CD4-positive, alpha-beta T cell (primary cell): ENCODE data around the gene SLCO1A2. TPM values are rescaled to one million over a fixed set of nuclear protein-coding genes. Genes with fewer than 3 reads are reported as not detected.

Experiments used
- ATAC-seq: fragments of 200-7000 bp; cut with Tn5 transposase; one replicate; pipeline ENCODE4 v1.10.0; 2022; ENCODE audit warnings: mild to moderate bottlenecking; ENCODE audit not compliant: poor library complexity
- CTCF ChIA-PET: fragments of 350-600 bp; sonication (Branson Sonifier 250); formaldehyde crosslinking; loops from one replicate; lab custom pipeline; 2021; ENCODE audit warnings: antibody characterized with exemption, inconsistent platforms; lab: Charles Lee
- POLR2A ChIA-PET: fragments of 350-600 bp; sonication (Branson Sonifier 250); formaldehyde crosslinking; loops from one replicate; lab custom pipeline; 2021; ENCODE audit warnings: antibody characterized with exemption, inconsistent platforms; lab: Charles Lee
- DNase-seq, 14 experiments: peaks; one replicate each; pipeline ENCODE4 v3.0.0-alpha.2; 2013 to 2020; ENCODE audit warnings: mixed read lengths in 2 of 14
- H3K27ac ChIP-seq, 2 donors: one replicate each; pipeline versions ENCODE4 v1.5.1 to v1.7.0; 2013; ENCODE audit warnings: low read length in 2 of 2, low read depth in 1 of 2, mild to moderate bottlenecking in 1 of 2
- H3K27me3 ChIP-seq, 2 experiments: 1 replicate in 1 of 2; 2 replicates in 1 of 2; pipeline versions ENCODE4 v1.6.1 to v1.7.0; 2013; ENCODE audit warnings: low read length in 2 of 2, control low read depth in 1 of 2, mild to moderate bottlenecking in 1 of 2, moderate library complexity in 1 of 2; ENCODE audit not compliant: insufficient read depth in 2 of 2, control insufficient read depth in 1 of 2
- H3K36me3 ChIP-seq: one replicate; pipeline ENCODE4 v1.6.1; 2013; ENCODE audit warnings: low read length, control low read depth; ENCODE audit not compliant: insufficient read depth
- H3K4me1 ChIP-seq: one replicate; pipeline ENCODE4 v1.6.1; 2013; ENCODE audit warnings: low read length, control low read depth; ENCODE audit not compliant: insufficient read depth
- H3K4me3 ChIP-seq: one replicate; pipeline ENCODE4 v1.5.1; 2013; ENCODE audit warnings: mild to moderate bottlenecking, low read length, moderate library complexity
- H3K9me3 ChIP-seq, 2 experiments: 1 replicate in 1 of 2; 2 replicates in 1 of 2; pipeline versions ENCODE4 v1.6.1 to v1.7.0; 2013; ENCODE audit warnings: low read length in 2 of 2, mild to moderate bottlenecking in 2 of 2, control low read depth in 1 of 2, moderate library complexity in 1 of 2; ENCODE audit not compliant: control insufficient read depth in 1 of 2, insufficient read depth in 1 of 2
- H3K27ac Mint-ChIP-seq: one replicate; pipeline ENCODE4 v1.8.0; 2020; ENCODE audit warnings: mixed read lengths
- H3K27me3 Mint-ChIP-seq: one replicate; pipeline ENCODE4 v1.8.0; 2021; ENCODE audit warnings: mixed read lengths
- H3K36me3 Mint-ChIP-seq: one replicate; pipeline ENCODE4 v1.8.0; 2021; ENCODE audit warnings: low read depth, mixed read lengths
- H3K4me1 Mint-ChIP-seq: one replicate; pipeline ENCODE4 v1.8.0; 2021; ENCODE audit warnings: low read depth, mixed read lengths
- H3K4me3 Mint-ChIP-seq: one replicate; pipeline ENCODE4 v1.8.0; 2020; ENCODE audit warnings: mild to moderate bottlenecking, mixed read lengths
- H3K9me3 Mint-ChIP-seq: one replicate; pipeline ENCODE4 v1.8.0; 2020; ENCODE audit warnings: mixed read lengths
- intact Hi-C, 2 experiments: fragments of 100-400 bp; cut with DNase I in 1 of 2; cut with micrococcal nuclease in 1 of 2; formaldehyde crosslinking; loops; one replicate each; pipeline versions ENCODE4 v1.15.1 to v1.9.0; 2023 to 2025; cut with DNase I, micrococcal nuclease
- total RNA-seq, 174 experiments: library from RNA in 2 of 174; stranded (reverse) in 2 of 174; gene quantifications; one replicate each; pipeline ENCODE4 v1.2.3 and lab custom pipeline; 2021 to 2026
- TF ChIP-seq, protein P1 (sequence below): fragments of 200-600 bp; IDR thresholded peaks from one replicate; pipeline ENCODE4 v1.8.0; 2022; ENCODE audit warnings: antibody characterized with exemption, mild to moderate bottlenecking

Gene SLCO1A2
- total RNA-seq, 2 experiments from 2014 or later, result not detected

DNA sequence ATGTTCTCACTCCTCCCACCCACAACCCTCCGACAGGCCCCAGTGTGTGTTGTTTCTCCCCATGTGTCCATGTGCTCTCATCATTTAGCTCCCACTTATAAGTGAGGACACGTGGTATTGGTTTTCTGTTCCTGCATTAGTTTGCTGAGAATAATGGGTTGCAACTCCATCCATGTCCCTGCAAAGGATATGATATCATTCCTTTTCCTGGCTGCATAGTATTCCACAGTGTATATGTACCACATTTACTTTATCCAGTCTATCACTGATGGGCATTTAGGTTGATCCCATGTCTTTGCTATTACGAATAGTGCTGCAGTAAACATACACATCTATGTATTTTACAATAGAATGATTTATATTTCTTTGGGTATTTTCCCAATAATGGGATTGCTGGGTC lies 77.5 kb downstream of the SLCO1A2 start:
- no peaks in the 10 kb centered on the region for H3K27me3 Mint-ChIP-seq
- intact Hi-C loops, result no loop called here
- POLR2A ChIA-PET, result no interaction called here
- TF ChIP-seq, protein P1, sequence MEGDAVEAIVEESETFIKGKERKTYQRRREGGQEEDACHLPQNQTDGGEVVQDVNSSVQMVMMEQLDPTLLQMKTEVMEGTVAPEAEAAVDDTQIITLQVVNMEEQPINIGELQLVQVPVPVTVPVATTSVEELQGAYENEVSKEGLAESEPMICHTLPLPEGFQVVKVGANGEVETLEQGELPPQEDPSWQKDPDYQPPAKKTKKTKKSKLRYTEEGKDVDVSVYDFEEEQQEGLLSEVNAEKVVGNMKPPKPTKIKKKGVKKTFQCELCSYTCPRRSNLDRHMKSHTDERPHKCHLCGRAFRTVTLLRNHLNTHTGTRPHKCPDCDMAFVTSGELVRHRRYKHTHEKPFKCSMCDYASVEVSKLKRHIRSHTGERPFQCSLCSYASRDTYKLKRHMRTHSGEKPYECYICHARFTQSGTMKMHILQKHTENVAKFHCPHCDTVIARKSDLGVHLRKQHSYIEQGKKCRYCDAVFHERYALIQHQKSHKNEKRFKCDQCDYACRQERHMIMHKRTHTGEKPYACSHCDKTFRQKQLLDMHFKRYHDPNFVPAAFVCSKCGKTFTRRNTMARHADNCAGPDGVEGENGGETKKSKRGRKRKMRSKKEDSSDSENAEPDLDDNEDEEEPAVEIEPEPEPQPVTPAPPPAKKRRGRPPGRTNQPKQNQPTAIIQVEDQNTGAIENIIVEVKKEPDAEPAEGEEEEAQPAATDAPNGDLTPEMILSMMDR, result no peak
- H3K27ac ChIP-seq, result no peak overlapping the region
- DNase-seq (no peak), ATAC-seq (no peak)
- no peaks in the 10 kb centered on the region for H3K9me3 ChIP-seq
- H3K9me3 Mint-ChIP-seq, result peaks cover 3% of the 10 kb centered on the region
- CTCF ChIA-PET, result no interaction called here
- H3K36me3 ChIP-seq, result no peaks in the 10 kb centered on the region
- no peaks in the 10 kb centered on the region for H3K36me3 Mint-ChIP-seq
- no peaks in the 10 kb centered on the region for H3K4me1 Mint-ChIP-seq
- H3K4me3 Mint-ChIP-seq, result no peak overlapping the region
- no peak overlapping the region for H3K27ac Mint-ChIP-seq
- H3K4me3 ChIP-seq, result no peak overlapping the region
- no peaks in the 10 kb centered on the region for H3K4me1 ChIP-seq
- no peaks in the 10 kb centered on the region for H3K27me3 ChIP-seq

DNA sequence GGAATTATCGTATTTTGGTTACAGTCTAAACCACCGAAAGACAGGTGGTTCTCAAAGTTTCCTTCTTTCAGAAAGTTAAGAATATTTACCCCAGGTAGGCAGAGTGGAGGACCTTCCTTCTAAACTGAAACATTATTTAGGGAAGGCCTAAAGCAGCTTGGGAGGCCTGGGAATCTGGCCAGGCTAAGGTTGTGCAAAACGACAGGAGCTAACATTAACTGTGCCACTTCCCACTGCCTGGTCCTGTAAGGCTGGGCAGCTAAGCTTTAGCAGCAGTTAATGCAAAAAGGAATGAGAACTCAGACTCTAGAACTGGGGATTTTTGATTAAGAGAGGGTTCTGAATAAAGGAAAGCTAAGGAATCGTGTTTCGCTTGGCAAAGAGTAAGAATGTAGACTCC lies 82.6 kb downstream of the SLCO1A2 start:
- no peaks in the 10 kb centered on the region for H3K36me3 Mint-ChIP-seq

DNA sequence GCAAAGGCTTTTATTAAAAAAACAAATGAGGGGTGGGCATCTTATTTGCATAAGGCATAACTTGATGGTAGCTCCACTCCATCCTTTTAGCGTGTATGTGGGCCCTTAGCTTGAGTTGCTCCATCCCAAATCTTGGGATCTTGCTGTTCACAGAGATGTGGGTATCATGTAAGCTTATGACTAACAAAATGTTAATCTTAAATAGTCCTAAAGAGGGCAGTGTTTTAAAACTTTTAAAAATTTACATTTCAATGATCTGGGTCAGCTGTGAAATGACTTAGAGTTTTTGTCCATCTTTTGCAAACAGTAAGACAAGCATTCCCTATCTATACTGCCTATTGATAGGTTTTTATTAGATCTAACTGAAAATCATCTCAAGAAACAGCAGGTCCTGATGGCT lies 86.0 kb downstream of the SLCO1A2 start:
- CTCF ChIA-PET, result interaction anchor here (1.0 kb wide), 1 partner anchor 1210 kb away, joined by 3 read pairs; no protein-coding TSS in a partner anchor
- no peaks in the 10 kb centered on the region for H3K9me3 Mint-ChIP-seq

More for the DNA sequence above, 82.6 kb downstream of the SLCO1A2 start:
- no peaks in the 10 kb centered on the region for H3K36me3 ChIP-seq
- H3K27me3 ChIP-seq, result no peaks in the 10 kb centered on the region
- no peak overlapping the region for H3K4me3 Mint-ChIP-seq
- TF ChIP-seq, protein P1, result no peak
- CTCF ChIA-PET, result no interaction called here
- H3K9me3 Mint-ChIP-seq, result no peaks in the 10 kb centered on the region
- H3K9me3 ChIP-seq, result no peaks in the 10 kb centered on the region
- no peak overlapping the region for H3K27ac Mint-ChIP-seq
- POLR2A ChIA-PET, result no interaction called here
- ATAC-seq, result no peak
- H3K4me1 ChIP-seq, result no peaks in the 10 kb centered on the region
- H3K27me3 Mint-ChIP-seq, result no peaks in the 10 kb centered on the region
- intact Hi-C loops, result no loop called here
- no peak overlapping the region for H3K27ac ChIP-seq
- H3K4me1 Mint-ChIP-seq, result no peaks in the 10 kb centered on the region
- H3K4me3 ChIP-seq, result no peak overlapping the region
- no peak for DNase-seq

More for the DNA sequence above, 86.0 kb downstream of the SLCO1A2 start:
- ATAC-seq (no peak), DNase-seq (peak in 1 of 14 experiments; percentile 13)
- Mint-ChIP-seq H3K4me3 (no peak overlapping the region), H3K27me3 (no peaks in the 10 kb centered on the region), H3K27ac (no peak overlapping the region), H3K4me1 (no peaks in the 10 kb centered on the region), H3K36me3 (no peaks in the 10 kb centered on the region)
- TF ChIP-seq, protein P1, result peak; percentile 22
- H3K27me3 ChIP-seq, result no peaks in the 10 kb centered on the region
- no peaks in the 10 kb centered on the region for H3K36me3 ChIP-seq
- H3K9me3 ChIP-seq, result no peaks in the 10 kb centered on the region
- no peaks in the 10 kb centered on the region for H3K4me1 ChIP-seq
- intact Hi-C loops, result no loop called here
- POLR2A ChIA-PET, result no interaction called here
- H3K27ac ChIP-seq, result no peak overlapping the region
- no peak overlapping the region for H3K4me3 ChIP-seq
